ENCODE measurements around the gene PSMD1. TPM values are rescaled to one million over a fixed set of nuclear protein-coding genes. Genes with fewer than 3 reads are reported as not detected.

Gene PSMD1
- total RNA-seq, 1 experiment from 2014 or later = 133 TPM

GRCh38 chr2:231170055-231170454 is 113.4 kb downstream of the PSMD1 start:
- no peaks in the 10 kb centered on the region for H3K4me1 ChIP-seq (ENCODE audit: control insufficient read depth in 1 of 2, insufficient read depth in 2 of 2, low read length in 2 of 2)
- POLR2A ChIA-PET = no interaction called here
- no peak overlapping the region for H3K4me2 ChIP-seq (ENCODE audit: low read length)
- TF ChIP-seq REST (IDR thresholded peaks at IDR 0.05; ENCODE audit: low read depth) = no peak
- TF ChIP-seq FOSL1 (IDR thresholded peaks at IDR 0.05; ENCODE audit: low read depth) = no peak
- TF ChIP-seq, protein P1, sequence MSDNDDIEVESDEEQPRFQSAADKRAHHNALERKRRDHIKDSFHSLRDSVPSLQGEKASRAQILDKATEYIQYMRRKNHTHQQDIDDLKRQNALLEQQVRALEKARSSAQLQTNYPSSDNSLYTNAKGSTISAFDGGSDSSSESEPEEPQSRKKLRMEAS (IDR thresholded peaks at IDR 0.05) = no peak
- TF ChIP-seq CBX3 (IDR thresholded peaks at IDR 0.05; ENCODE audit: low read depth) = no peak
- TF ChIP-seq ELF1 (IDR thresholded peaks at IDR 0.05; ENCODE audit: borderline replicate concordance, low read depth) = no peak
- TF ChIP-seq SRF (IDR thresholded peaks at IDR 0.05; ENCODE audit: low read depth) = no peak
- TF ChIP-seq YY1 (IDR thresholded peaks at IDR 0.05; ENCODE audit: extremely low read depth, insufficient replicate concordance, low read depth, low read length) = no peak
- TF ChIP-seq ZNF274 (IDR thresholded peaks at IDR 0.05; ENCODE audit: low read depth, low read length) = no peak
- TF ChIP-seq CEBPB (IDR thresholded peaks at IDR 0.05; ENCODE audit: low read depth) = no peak
- TF ChIP-seq EZH2phosphoT487 (IDR thresholded peaks at IDR 0.05; ENCODE audit: borderline replicate concordance) = no peak
- TF ChIP-seq POLR2AphosphoS5 (IDR thresholded peaks at IDR 0.05; ENCODE audit: low read depth, low read length) = no peak
- no peak for TF ChIP-seq SP1 (IDR thresholded peaks at IDR 0.05; ENCODE audit: low read depth)
- TF ChIP-seq, protein P2, sequence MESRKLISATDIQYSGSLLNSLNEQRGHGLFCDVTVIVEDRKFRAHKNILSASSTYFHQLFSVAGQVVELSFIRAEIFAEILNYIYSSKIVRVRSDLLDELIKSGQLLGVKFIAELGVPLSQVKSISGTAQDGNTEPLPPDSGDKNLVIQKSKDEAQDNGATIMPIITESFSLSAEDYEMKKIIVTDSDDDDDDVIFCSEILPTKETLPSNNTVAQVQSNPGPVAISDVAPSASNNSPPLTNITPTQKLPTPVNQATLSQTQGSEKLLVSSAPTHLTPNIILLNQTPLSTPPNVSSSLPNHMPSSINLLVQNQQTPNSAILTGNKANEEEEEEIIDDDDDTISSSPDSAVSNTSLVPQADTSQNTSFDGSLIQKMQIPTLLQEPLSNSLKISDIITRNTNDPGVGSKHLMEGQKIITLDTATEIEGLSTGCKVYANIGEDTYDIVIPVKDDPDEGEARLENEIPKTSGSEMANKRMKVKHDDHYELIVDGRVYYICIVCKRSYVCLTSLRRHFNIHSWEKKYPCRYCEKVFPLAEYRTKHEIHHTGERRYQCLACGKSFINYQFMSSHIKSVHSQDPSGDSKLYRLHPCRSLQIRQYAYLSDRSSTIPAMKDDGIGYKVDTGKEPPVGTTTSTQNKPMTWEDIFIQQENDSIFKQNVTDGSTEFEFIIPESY (IDR thresholded peaks at IDR 0.05; ENCODE audit: extremely low read depth, insufficient replicate concordance, low read length) = no peak
- TF ChIP-seq ZFX (IDR thresholded peaks at IDR 0.05) = no peak
- no peak for TF ChIP-seq SIN3A (IDR thresholded peaks at IDR 0.05; ENCODE audit: low read depth)
- TF ChIP-seq ATF3 (IDR thresholded peaks at IDR 0.05) = no peak
- no peak overlapping the region for H2AFZ ChIP-seq (ENCODE audit: low read depth, low read length, poor library complexity, severe bottlenecking)
- H4K20me1 ChIP-seq (ENCODE audit: insufficient read depth) = 0 out of 2 replicates have a peak, but pooled peaks cover 4% of the 10 kb centered on the region
- no peaks in the 10 kb centered on the region for H3K9me2 ChIP-seq (ENCODE audit: insufficient read depth)
- BruUV-seq (replicated peaks) = no TSS peak
- no peak for DNase-seq (ENCODE audit: low read depth, low spot score)
- intact Hi-C loops (cut with micrococcal nuclease) = no loop called here
- no peak for ATAC-seq
- no peak overlapping the region for H3K4me3 ChIP-seq (replicated peaks in 1 of 2; ENCODE audit: low read depth in 1 of 2, low read length in 2 of 2)
- no peak overlapping the region for H3K27ac ChIP-seq (ENCODE audit: low read depth, low read length)
- H3K9me3 ChIP-seq (ENCODE audit: control insufficient read depth in 1 of 2, insufficient read depth in 1 of 2, low read depth in 1 of 2, low read length in 2 of 2) = no peaks in the 10 kb centered on the region
- peaks cover 16 to 60% of the 10 kb centered on the region in 2 experiments for H3K36me3 ChIP-seq (ENCODE audit: control insufficient read depth in 1 of 2, insufficient read depth in 2 of 2, low read length in 2 of 2)
- CTCF ChIA-PET = no interaction called here
- RAD21 ChIA-PET (ENCODE audit: low non-redundant PET in 1 of 2, low total read pairs in 2 of 2, uncharacterized antibody in 2 of 2, unreplicated experiment in 2 of 2) = no interaction called here
- no peaks in the 10 kb centered on the region for H3K79me2 ChIP-seq (ENCODE audit: insufficient read depth, low read length)
- no peaks in the 10 kb centered on the region for H3K27me3 ChIP-seq (ENCODE audit: insufficient read depth, low read length)
- no peak overlapping the region for H3K9ac ChIP-seq (ENCODE audit: low read length)
